Bronchial epithelial cell (primary cell): ENCODE data around the gene CACYBP. TPM values are rescaled to one million over a fixed set of nuclear protein-coding genes. Genes with fewer than 3 reads are reported as not detected.

Experiments used
- DNase-seq: peaks from one replicate; pipeline ENCODE4 v3.0.0-alpha.2; 2010; ENCODE audit warnings: low read depth
- FAIRE-seq: peaks from 2 replicates; lab custom pipeline; 2011; peaks lifted over from hg19 to GRCh38; lab: Jason Lieb, UNC
- H3K27me3 ChIP-seq: 2 replicates; pipeline ENCODE4 v1.5.1; 2011; ENCODE audit warnings: low read length; ENCODE audit not compliant: control insufficient read depth, insufficient read depth
- H3K36me3 ChIP-seq: 2 replicates; pipeline ENCODE4 v1.5.1; 2011; ENCODE audit warnings: low read length; ENCODE audit not compliant: control insufficient read depth, insufficient read depth
- H3K4me3 ChIP-seq: 2 replicates; pipeline ENCODE4 v1.5.1; 2011; ENCODE audit warnings: mild to moderate bottlenecking, low read depth, low read length, control low read depth
- CTCF ChIP-seq: IDR thresholded peaks from 2 replicates; pipeline ENCODE4 v1.5.1; 2011; ENCODE audit warnings: mild to moderate bottlenecking, moderate library complexity, low read length, control low read depth, inconsistent platforms; ENCODE audit not compliant: insufficient read depth, severe bottlenecking
- total RNA-seq: library from RNA; depleted of rRNA; stranded (reverse); fragments of >200 nt; gene quantifications from 2 replicates; pipeline ENCODE4 v1.2.1, GENCODE V29; 2014

The CACYBP gene
- total RNA-seq, 1 donor from 2014 or later, result 44.2 TPM

GRCh38 chr1:174989536-174990220 is 10.1 kb upstream of the CACYBP start:
- Histone ChIP-seq H3K36me3 (no peaks in the 10 kb centered on the region), H3K27me3 (no peaks in the 10 kb centered on the region), H3K4me3 (no peak overlapping the region)
- FAIRE-seq (no peak), DNase-seq (no peak)
- no peak for TF ChIP-seq CTCF

DNA sequence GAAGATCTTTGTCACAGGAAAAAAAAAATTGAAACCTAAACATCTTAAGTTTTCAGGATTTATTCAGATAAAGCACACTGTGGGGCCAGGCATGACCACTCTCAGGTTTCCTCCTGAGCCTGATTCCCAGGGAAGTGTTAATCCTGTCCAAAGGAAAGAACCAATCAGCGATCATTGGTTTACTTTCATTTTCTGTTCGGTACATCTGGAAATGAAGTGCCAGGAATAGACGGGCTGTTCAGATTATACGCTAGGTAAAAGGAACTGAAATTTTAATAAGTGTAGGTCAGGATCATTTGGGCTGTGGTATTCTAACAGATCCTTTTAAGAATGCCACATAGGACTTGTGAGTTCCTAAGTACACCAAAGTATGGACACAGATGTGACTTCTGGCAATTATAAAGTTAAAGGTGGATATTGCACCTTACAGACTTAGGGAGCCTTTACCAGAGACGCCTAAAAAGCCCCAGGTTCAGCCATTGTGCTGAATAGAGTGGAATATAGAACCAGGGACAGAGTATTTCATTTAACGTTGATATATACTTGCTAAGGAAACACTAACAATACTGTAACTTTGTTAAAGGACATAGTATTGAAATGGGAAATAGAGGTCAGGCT is 9.3 kb upstream of the CACYBP start:
- H3K27me3 ChIP-seq, result no peaks in the 10 kb centered on the region
- DNase-seq (peak; percentile 76), FAIRE-seq (no peak)
- H3K36me3 ChIP-seq, result no peaks in the 10 kb centered on the region
- TF ChIP-seq CTCF, result no peak
- peak overlapping the region; percentile 44 for H3K4me3 ChIP-seq

DNA sequence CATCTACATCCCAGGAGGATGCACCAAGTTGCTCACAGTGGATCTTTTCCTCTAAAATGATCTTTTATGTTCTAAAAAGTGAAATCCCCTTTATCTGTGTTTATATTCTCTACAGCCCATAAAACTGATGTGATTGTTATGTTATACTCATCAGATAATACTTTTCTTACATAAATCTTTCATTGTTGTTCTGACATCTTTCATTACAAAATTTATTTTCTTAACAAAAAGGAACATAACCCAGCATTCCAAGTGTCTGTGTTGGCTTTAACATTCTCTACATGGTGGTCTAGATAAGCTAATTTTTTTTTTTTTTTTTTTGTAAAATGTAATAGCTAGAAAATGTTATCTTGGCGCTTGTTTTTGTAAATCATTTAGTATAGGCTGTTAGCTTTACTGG is 8.3 kb upstream of the CACYBP start:
- TF ChIP-seq CTCF, result no peak
- FAIRE-seq, result no peak
- H3K27me3 ChIP-seq, result no peaks in the 10 kb centered on the region
- no peak for DNase-seq
- H3K36me3 ChIP-seq, result no peaks in the 10 kb centered on the region
- no peak overlapping the region for H3K4me3 ChIP-seq

DNA sequence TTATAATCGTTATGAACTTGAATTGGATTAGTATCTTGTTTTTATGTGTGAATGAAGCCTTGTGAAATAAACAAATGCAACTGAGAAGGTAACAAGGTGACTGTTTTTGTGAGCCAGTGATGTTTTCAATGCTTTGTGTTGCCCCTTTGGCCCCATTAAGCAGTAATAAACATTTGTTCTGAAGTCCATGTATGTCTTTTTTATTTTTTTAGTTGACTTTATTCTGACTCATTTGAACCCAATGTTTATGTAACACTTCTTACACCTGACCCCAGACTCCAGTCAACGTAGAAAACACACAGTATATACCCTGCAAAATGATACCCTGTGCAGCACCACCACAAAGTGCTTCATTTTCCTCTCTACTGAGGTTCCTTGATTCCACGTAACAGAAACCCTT is 4.6 kb upstream of the CACYBP start:
- no peaks in the 10 kb centered on the region for H3K27me3 ChIP-seq
- H3K36me3 ChIP-seq, result no peaks in the 10 kb centered on the region
- H3K4me3 ChIP-seq, result no peak overlapping the region
- FAIRE-seq (no peak), DNase-seq (no peak)
- no peak for TF ChIP-seq CTCF

GRCh38 chr1:174995916-174996315 is 3.8 kb upstream of the CACYBP start:
- H3K27me3 ChIP-seq, result no peaks in the 10 kb centered on the region
- FAIRE-seq (no peak), DNase-seq (no peak)
- TF ChIP-seq CTCF, result no peak
- H3K36me3 ChIP-seq, result no peaks in the 10 kb centered on the region
- H3K4me3 ChIP-seq, result no peak overlapping the region
